ENCODE data around the gene ERBB4. TPM values are rescaled to one million over a fixed set of nuclear protein-coding genes. Genes with fewer than 3 reads are reported as not detected.

Gene ERBB4
- total RNA-seq, 1 donor from 2014 or later = 8.3 TPM

- H3K9me3 ChIP-seq (replicated peaks) = peaks cover 14% of the 10 kb centered on the region
- no peak overlapping the region for H3K4me3 ChIP-seq
- no peaks in the 10 kb centered on the region for H3K36me3 ChIP-seq
- TF ChIP-seq CTCF (IDR thresholded peaks at IDR 0.05; ENCODE audit: borderline replicate concordance) = no peak
- H3K4me1 ChIP-seq = no peaks in the 10 kb centered on the region
- DNase-seq = no peak
- H3K27ac ChIP-seq (replicated peaks) = no peak overlapping the region
- intact Hi-C loops (cut with micrococcal nuclease) = no loop called here
- H3K27me3 ChIP-seq (ENCODE audit: low read depth) = no peaks in the 10 kb centered on the region
These were observed 714.6 kb downstream of the ERBB4 start for GRCh38 chr2:211823886-211824479.

GRCh38 chr2:211822686-211823335 lies 715.8 kb downstream of the ERBB4 start:
- H3K27me3 ChIP-seq (ENCODE audit: low read depth) = no peaks in the 10 kb centered on the region
- H3K36me3 ChIP-seq = no peaks in the 10 kb centered on the region
- DNase-seq = no peak
- no peak for TF ChIP-seq CTCF (IDR thresholded peaks at IDR 0.05; ENCODE audit: borderline replicate concordance)
- intact Hi-C loops (cut with micrococcal nuclease) = no loop called here
- H3K4me3 ChIP-seq = no peak overlapping the region
- H3K9me3 ChIP-seq (replicated peaks) = peaks cover 14% of the 10 kb centered on the region
- no peaks in the 10 kb centered on the region for H3K4me1 ChIP-seq
- H3K27ac ChIP-seq (replicated peaks) = no peak overlapping the region

- Histone ChIP-seq H3K27ac (replicated peaks) (no peak overlapping the region), H3K36me3 (no peaks in the 10 kb centered on the region), H3K4me3 (no peak overlapping the region), H3K27me3 (ENCODE audit: low read depth) (no peaks in the 10 kb centered on the region), H3K4me1 (no peaks in the 10 kb centered on the region), H3K9me3 (replicated peaks) (peaks cover 10% of the 10 kb centered on the region)
- no peak for TF ChIP-seq CTCF (IDR thresholded peaks at IDR 0.05; ENCODE audit: borderline replicate concordance)
- intact Hi-C loops (cut with micrococcal nuclease) = no loop called here
- no peak for DNase-seq
These were observed 721.8 kb downstream of the ERBB4 start for GRCh38 chr2:211816754-211817153.

- intact Hi-C loops (cut with micrococcal nuclease) = no loop called here
- H3K36me3 ChIP-seq = no peaks in the 10 kb centered on the region
- H3K27ac ChIP-seq (replicated peaks) = no peak overlapping the region
- no peak overlapping the region for H3K4me3 ChIP-seq
- H3K9me3 ChIP-seq (replicated peaks) = no peaks in the 10 kb centered on the region
- TF ChIP-seq CTCF (IDR thresholded peaks at IDR 0.05; ENCODE audit: borderline replicate concordance) = no peak
- no peaks in the 10 kb centered on the region for H3K4me1 ChIP-seq
- DNase-seq = no peak
- H3K27me3 ChIP-seq (ENCODE audit: low read depth) = no peaks in the 10 kb centered on the region
These were observed 726.0 kb downstream of the ERBB4 start for GRCh38 chr2:211812587-211812986.

- no peak for DNase-seq
- H3K4me3 ChIP-seq = no peak overlapping the region
- H3K27ac ChIP-seq (replicated peaks) = no peak overlapping the region
- H3K9me3 ChIP-seq (replicated peaks) = no peaks in the 10 kb centered on the region
- no peaks in the 10 kb centered on the region for H3K4me1 ChIP-seq
- H3K36me3 ChIP-seq = no peaks in the 10 kb centered on the region
- intact Hi-C loops (cut with micrococcal nuclease) = no loop called here
- H3K27me3 ChIP-seq (ENCODE audit: low read depth) = no peaks in the 10 kb centered on the region
- TF ChIP-seq CTCF (IDR thresholded peaks at IDR 0.05; ENCODE audit: borderline replicate concordance) = no peak
These were observed 735.9 kb downstream of the ERBB4 start for GRCh38 chr2:211802666-211803065.
